Keratinocyte (primary cell): ENCODE results near the gene GPX4. TPM values are rescaled to one million over a fixed set of nuclear protein-coding genes. Genes with fewer than 3 reads are reported as not detected.

ENCODE experiments used
- DNase-seq: peaks from one replicate; pipeline ENCODE4 v3.0.0-alpha.2; 2011; ENCODE audit warnings: low read depth, missing footprints, low spot score
- FAIRE-seq: peaks from 2 replicates; lab custom pipeline; 2011; peaks lifted over from hg19 to GRCh38; lab: Jason Lieb, UNC
- H2AFZ ChIP-seq: 2 replicates; pipeline ENCODE4 v1.6.0; 2012; ENCODE audit warnings: low read length, control low read depth, inconsistent platforms; ENCODE audit not compliant: control insufficient read depth
- H3K27ac ChIP-seq: 2 replicates; pipeline ENCODE4 v1.5.1; 2011; ENCODE audit warnings: low read length; ENCODE audit not compliant: control insufficient read depth, insufficient read depth
- H3K27me3 ChIP-seq: 3 replicates; pipeline ENCODE4 v1.6.0; 2011; ENCODE audit warnings: low read length; ENCODE audit not compliant: control insufficient read depth, insufficient read depth; ENCODE audit errors: extremely low read depth
- H3K36me3 ChIP-seq, 2 experiments: 2 replicates in 1 of 2; 3 replicates in 1 of 2; pipeline ENCODE4 v1.5.1; 2011; ENCODE audit warnings: low read length in 2 of 2, mild to moderate bottlenecking in 1 of 2; ENCODE audit not compliant: control insufficient read depth in 2 of 2, insufficient read depth in 2 of 2; ENCODE audit errors: extremely low read depth in 1 of 2
- H3K4me1 ChIP-seq: 3 replicates; pipeline ENCODE4 v1.5.1; 2011; ENCODE audit warnings: low read length; ENCODE audit not compliant: control insufficient read depth, insufficient read depth; ENCODE audit errors: extremely low read depth
- H3K4me2 ChIP-seq: 3 replicates; pipeline ENCODE4 v1.6.0; 2011; ENCODE audit warnings: low read depth, low read length; ENCODE audit not compliant: control insufficient read depth, insufficient read depth; ENCODE audit errors: extremely low read depth
- H3K4me3 ChIP-seq, 3 experiments: fragments of 200-600 bp in 1 of 3; sonication (generic) in 1 of 3; 2 replicates in 2 of 3; 3 replicates in 1 of 3; pipeline ENCODE4 v1.5.1; 2011 to 2016; ENCODE audit warnings: low read length in 3 of 3, mild to moderate bottlenecking in 3 of 3, control low read depth in 2 of 3, inconsistent platforms in 1 of 3, low read depth in 1 of 3, mixed read lengths in 1 of 3, mixed run types in 1 of 3, moderate library complexity in 1 of 3; ENCODE audit not compliant: control insufficient read depth in 2 of 3, insufficient read depth in 2 of 3; ENCODE audit errors: extremely low read depth in 1 of 3
- H3K79me2 ChIP-seq: 2 replicates; pipeline ENCODE4 v1.6.0; 2012; ENCODE audit warnings: low read length; ENCODE audit not compliant: control insufficient read depth, insufficient read depth
- H3K9ac ChIP-seq: 3 replicates; pipeline ENCODE4 v1.6.0; 2011; ENCODE audit warnings: low read length; ENCODE audit not compliant: control insufficient read depth, insufficient read depth; ENCODE audit errors: extremely low read depth
- H3K9me1 ChIP-seq: 3 replicates; pipeline ENCODE4 v1.6.0; 2011; ENCODE audit warnings: low read length; ENCODE audit not compliant: control insufficient read depth, insufficient read depth; ENCODE audit errors: extremely low read depth
- H3K9me3 ChIP-seq: 2 replicates; pipeline ENCODE4 v1.5.1; 2012; ENCODE audit warnings: low read depth, low read length; ENCODE audit not compliant: control insufficient read depth
- H4K20me1 ChIP-seq: 3 replicates; pipeline ENCODE4 v1.6.0; 2011; ENCODE audit warnings: low read length; ENCODE audit not compliant: control insufficient read depth, insufficient read depth; ENCODE audit errors: extremely low read depth
- CTCF ChIP-seq, 3 experiments: IDR thresholded peaks in 1 of 3; conservative IDR thresholded peaks in 1 of 3; optimal IDR thresholded peaks in 1 of 3; 2 replicates in 2 of 3; 3 replicates in 1 of 3; pipeline versions ENCODE3 to v1.5.1; 2011; ENCODE audit warnings: low read length in 3 of 3, mild to moderate bottlenecking in 3 of 3, moderate library complexity in 2 of 3, control low read depth in 1 of 3, inconsistent platforms in 1 of 3; ENCODE audit not compliant: insufficient read depth in 2 of 3; ENCODE audit errors: extremely low read depth in 1 of 3
- EZH2 ChIP-seq: IDR thresholded peaks from one replicate; pipeline ENCODE4 v1.6.1; 2012; ENCODE audit warnings: inconsistent platforms, mild to moderate bottlenecking, low read length, moderate library complexity
- dilution Hi-C: fragments of 300-500 bp; cut with MboI; formaldehyde crosslinking; loops from one replicate; pipeline ENCODE4 v1.7.0; 2020; ENCODE audit warnings: low sequenced_read_pairs; ENCODE audit not compliant: extremely low pct_ligation_motif_present
- polyA plus RNA-seq, 5 experiments: library from polyadenylated mRNA; depleted of rRNA in 3 of 5; stranded (reverse) in 3 of 5; stranded (forward) in 1 of 5; unstranded in 1 of 5; fragments of >200 nt; gene quantifications; 1 replicate in 1 of 5; 2 replicates in 3 of 5; 3 replicates in 1 of 5; pipeline versions ENCODE4 v1.2.1 to v1.2.3, GENCODE V29; 2011 to 2012; ENCODE audit warnings: missing spikeins in 2 of 5, low read depth in 1 of 5, low replicate concordance in 1 of 5

GPX4 gene
- polyA plus RNA-seq, 1 donor (not counting 4 experiments of a cell fraction or from before 2014, with no cell fraction given), result 193 TPM

- dilution Hi-C loops, result no loop called here
- Histone ChIP-seq H3K79me2 (peaks cover 3% of the 10 kb centered on the region), H3K27me3 (no peaks in the 10 kb centered on the region), H3K27ac (no peak overlapping the region), H3K9me3 (no peaks in the 10 kb centered on the region), H3K36me3 (peaks cover 46 to 51% of the 10 kb centered on the region in 2 experiments), H4K20me1 (peaks cover 4% of the 10 kb centered on the region), H2AFZ (no peak overlapping the region), H3K9ac (no peak overlapping the region), H3K4me1 (no peaks in the 10 kb centered on the region), H3K4me3 (no peak overlapping the region), H3K4me2 (no peak overlapping the region), H3K9me1 (no peaks in the 10 kb centered on the region)
- TF ChIP-seq EZH2 (no peak), CTCF (optimal IDR thresholded peaks at IDR 0.05 in 1 of 3, IDR thresholded peaks at IDR 0.05 in 1 of 3, conservative IDR thresholded peaks at IDR 0.05 in 1 of 3; ENCODE audit: extremely low read depth in 1 of 3, insufficient read depth in 2 of 3, low read length in 3 of 3) (no peak)
- DNase-seq, result no peak
- FAIRE-seq, result no peak
Observed at GRCh38 chr19:1122021-1122971, 18.5 kb downstream of the GPX4 start.

- no peak for TF ChIP-seq EZH2
- no peak for TF ChIP-seq CTCF (optimal IDR thresholded peaks at IDR 0.05 in 1 of 3, IDR thresholded peaks at IDR 0.05 in 1 of 3, conservative IDR thresholded peaks at IDR 0.05 in 1 of 3; ENCODE audit: extremely low read depth in 1 of 3, insufficient read depth in 2 of 3, low read length in 3 of 3)
- H4K20me1 ChIP-seq, result peaks cover 4% of the 10 kb centered on the region
Observed at GRCh38 chr19:1122972-1123363, 19.2 kb downstream of the GPX4 start.

More at GRCh38 chr19:1122972-1123363, 19.2 kb downstream of the GPX4 start:
- Histone ChIP-seq H3K9ac (no peak overlapping the region), H3K9me1 (no peaks in the 10 kb centered on the region), H3K27me3 (no peaks in the 10 kb centered on the region), H2AFZ (no peak overlapping the region), H3K79me2 (peaks cover 10% of the 10 kb centered on the region), H3K4me3 (no peak overlapping the region), H3K9me3 (no peaks in the 10 kb centered on the region), H3K4me1 (no peaks in the 10 kb centered on the region), H3K27ac (no peak overlapping the region), H3K4me2 (no peak overlapping the region), H3K36me3 (peaks cover 42 to 57% of the 10 kb centered on the region in 2 experiments)
- FAIRE-seq, result no peak
- dilution Hi-C loops, result no loop called here
- DNase-seq, result no peak
